Gastrocnemius medialis (tissue), 4 donors: ENCODE data around the gene CEP104.

Experiments
- CTCF ChIP-seq, 5 experiments: fragments of 450-650 bp in 3 of 5; fragments of 200-600 bp in 2 of 5; sonication (generic) in 2 of 5; IDR thresholded peaks in 4 of 5; conservative IDR thresholded peaks in 1 of 5; 1 replicate in 4 of 5; 2 replicates in 1 of 5; pipeline ENCODE4 v1.5.1; 2016 to 2019; ENCODE audit warnings: antibody characterized with exemption in 5 of 5, mild to moderate bottlenecking in 3 of 5, moderate library complexity in 3 of 5
- POLR2A ChIP-seq, 2 donors: fragments of 450-650 bp; IDR thresholded peaks; one replicate each; pipeline ENCODE4 v1.6.1; 2017; ENCODE audit warnings: antibody characterized with exemption in 2 of 2, mild to moderate bottlenecking in 2 of 2, moderate library complexity in 2 of 2

GRCh38 chr1:3883194-3883925 is 26.3 kb upstream of the CEP104 start:
- no peak for TF ChIP-seq CTCF (IDR thresholded peaks at IDR 0.05 in 4 of 5, conservative IDR thresholded peaks at IDR 0.05 in 1 of 5)
- TF ChIP-seq POLR2A (IDR thresholded peaks at IDR 0.05): no peak
